ENCODE results near the gene HOXC9. TPM values are rescaled to one million over a fixed set of nuclear protein-coding genes. Genes with fewer than 3 reads are reported as not detected.

HOXC9 gene
- total RNA-seq, 1 donor from 2014 or later, result not detected

DNA sequence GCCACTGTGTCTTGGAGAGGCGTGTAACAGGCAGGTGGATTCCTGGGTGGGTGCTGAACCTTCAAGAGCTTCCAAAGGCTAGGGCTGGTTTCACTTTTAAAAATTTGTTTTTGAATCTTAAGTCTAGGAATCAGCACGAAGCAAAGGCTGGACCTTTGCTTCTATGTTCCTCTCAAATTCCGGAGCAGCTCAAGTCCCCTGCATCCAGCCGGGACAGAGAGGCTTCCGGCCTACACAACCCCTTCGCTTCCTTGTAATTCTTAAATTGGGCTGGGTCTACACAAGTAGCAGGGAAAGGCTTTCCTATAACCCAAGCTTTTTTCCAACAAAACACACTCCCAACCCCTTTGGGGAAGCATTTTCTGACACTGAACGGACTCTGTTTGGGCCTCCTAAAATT lies 37.0 kb upstream of the HOXC9 start:
- no peak for DNase-seq (ENCODE audit: low read depth, low spot score)

DNA sequence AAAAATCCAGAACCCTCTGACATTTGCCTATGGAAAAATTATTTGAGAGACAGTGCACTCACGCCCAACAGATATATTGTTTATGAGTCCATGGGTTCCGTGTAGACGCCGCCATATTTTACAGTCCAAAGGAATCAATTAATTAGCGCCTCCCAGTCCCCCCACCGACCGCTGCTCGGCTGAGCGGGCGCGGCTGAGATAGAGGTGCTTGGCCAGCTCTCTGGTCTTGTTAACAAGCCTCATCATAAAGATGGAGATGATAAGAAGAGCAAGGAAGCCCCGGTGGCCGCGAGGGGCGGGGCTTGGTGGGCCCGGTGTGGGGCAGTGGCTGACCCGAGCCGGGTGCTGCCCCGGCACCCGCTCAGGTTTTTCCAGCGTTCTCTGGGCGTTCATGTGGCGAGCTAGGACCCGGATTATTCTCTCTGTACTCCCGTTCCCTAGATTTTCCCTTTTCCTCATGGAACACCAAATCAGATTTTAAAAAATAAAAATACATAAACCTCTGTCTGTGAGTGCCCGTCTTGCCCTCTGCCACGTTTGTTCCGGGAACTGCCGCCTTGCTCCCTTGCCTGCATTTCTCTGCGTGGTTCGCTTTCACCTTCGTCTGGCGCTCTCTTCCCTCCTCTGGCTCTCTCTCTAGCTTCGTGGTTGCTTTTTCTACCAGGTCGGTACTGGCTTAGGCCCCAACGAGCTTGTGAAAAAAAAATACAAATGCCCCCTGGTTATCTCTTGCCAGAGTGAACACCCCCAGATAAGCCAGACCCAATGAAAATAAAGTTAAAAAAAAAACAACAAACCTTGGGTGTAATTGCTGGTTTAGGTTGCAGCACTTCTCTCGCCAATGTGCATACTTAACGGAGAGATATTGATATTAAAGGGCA lies 36.3 kb upstream of the HOXC9 start:
- no peak for DNase-seq (ENCODE audit: low read depth, low spot score)

- DNase-seq (ENCODE audit: low read depth, low spot score), result no peak
These were observed 35.6 kb upstream of the HOXC9 start for GRCh38 chr12:53964315-53964713.

DNA sequence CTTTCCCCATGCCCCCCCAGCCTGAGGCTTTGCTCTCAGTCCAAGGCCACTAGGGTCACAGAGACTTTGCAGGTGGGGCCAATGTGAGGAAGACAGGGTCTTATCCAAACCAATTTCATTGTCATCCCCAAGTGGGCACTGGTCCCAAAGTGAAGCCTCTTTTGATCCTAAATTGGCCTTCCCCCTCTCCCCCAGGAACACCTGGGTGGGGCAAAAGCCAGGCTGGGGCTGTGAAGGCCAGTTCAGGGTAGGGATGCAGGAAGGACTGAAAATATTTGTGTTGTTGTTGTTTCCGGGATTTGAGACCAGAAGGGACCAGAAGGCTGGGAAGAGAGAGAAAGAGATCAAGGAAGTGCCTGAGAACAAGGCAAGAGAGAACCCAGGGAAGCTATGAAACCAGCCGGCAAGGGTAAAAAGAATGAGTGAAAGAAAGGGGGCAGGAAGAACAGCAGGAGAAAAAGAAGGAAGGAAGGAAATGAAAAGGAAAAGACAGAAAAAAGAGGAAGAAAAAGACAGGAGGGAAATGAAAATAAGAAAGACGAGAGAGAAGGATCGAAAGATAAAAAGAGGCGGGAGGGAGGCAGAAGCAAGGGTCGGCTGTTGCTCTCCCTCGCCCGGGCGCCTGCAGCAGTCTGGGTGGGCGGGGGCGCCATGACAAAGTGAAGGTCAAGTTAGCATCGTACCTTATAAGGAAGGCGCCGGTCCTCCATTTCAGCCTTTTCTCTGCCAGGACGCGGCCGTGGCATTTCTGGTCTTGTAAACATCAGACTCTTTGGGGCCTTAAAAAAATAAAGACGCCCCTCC lies 34.5 kb upstream of the HOXC9 start:
- no peak for DNase-seq (ENCODE audit: low read depth, low spot score)

GRCh38 chr12:53966085-53966384 lies 33.9 kb upstream of the HOXC9 start:
- no peak for DNase-seq (ENCODE audit: low read depth, low spot score)

- DNase-seq (ENCODE audit: low read depth, low spot score), result no peak
These were observed 33.4 kb upstream of the HOXC9 start for GRCh38 chr12:53966385-53967133.

- no peak for DNase-seq (ENCODE audit: low read depth, low spot score)
These were observed 32.5 kb upstream of the HOXC9 start for GRCh38 chr12:53967421-53967925.

GRCh38 chr12:53968214-53969127 lies 31.5 kb upstream of the HOXC9 start:
- no peak for DNase-seq (ENCODE audit: low read depth, low spot score)

GRCh38 chr12:53969588-53970259 lies 30.2 kb upstream of the HOXC9 start:
- DNase-seq (ENCODE audit: low read depth, low spot score), result no peak

DNA sequence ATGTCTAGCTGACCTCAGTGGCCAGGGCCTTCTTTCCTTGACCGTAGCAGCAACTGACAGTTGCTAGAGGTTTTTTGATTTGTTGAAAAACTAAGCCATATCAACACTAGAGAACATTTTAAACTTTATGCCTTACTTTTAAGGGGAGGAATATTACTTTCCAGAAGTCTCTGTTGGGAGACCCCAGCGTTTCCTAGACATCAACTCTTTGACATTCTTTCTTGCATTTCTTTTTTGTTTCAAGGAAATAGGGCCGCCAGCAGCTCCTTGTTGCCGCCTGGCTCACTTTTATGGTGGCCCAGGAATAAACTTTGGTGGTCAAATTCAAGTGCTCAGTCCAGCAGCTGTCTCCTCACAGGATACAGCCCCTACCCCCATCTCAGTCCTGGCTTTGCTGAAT lies 29.5 kb upstream of the HOXC9 start:
- DNase-seq (ENCODE audit: low read depth, low spot score), result no peak

DNA sequence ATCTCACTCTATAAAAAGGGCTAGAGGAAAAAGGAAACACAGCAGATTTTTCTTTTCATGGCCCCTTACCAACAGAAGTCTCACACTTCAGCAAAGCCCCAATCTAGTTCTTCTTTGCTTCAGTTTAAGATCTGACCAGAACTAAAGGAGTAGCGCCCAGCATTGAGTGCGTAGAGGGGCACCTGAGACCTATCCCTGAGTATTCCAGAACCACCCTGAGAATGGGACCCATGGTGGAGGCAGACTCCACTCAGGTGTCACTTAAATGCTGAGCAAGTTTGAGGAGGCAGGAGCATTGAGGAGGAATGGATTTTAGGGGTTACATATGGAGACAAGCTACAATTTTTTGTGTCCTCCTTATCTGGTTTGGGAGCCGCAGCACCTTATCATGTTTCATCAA lies 28.8 kb upstream of the HOXC9 start:
- no peak for DNase-seq (ENCODE audit: low read depth, low spot score)

DNA sequence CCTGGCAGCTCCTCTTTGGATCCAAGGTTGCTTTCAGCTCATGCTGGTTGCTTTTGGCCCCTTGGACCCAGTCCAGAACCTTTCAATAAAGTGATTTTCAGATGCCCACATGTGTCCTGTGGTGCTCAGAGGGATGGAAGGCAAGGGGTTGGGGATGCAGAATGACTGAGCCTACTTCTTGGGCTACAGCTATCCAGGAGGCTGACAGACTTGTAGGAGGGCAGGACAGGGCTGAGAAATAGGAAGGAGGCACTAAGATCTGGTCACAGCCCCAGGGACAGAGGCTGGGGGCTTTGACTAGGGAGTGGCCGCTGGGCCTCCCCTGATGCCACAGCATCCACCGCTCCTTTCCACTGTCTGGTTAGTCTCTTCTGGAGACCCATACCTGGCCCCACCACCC lies 28.3 kb upstream of the HOXC9 start:
- DNase-seq (ENCODE audit: low read depth, low spot score), result no peak

GRCh38 chr12:53972152-53972702 lies 27.7 kb upstream of the HOXC9 start:
- DNase-seq (ENCODE audit: low read depth, low spot score), result no peak

- DNase-seq (ENCODE audit: low read depth, low spot score), result no peak
These were observed 27.2 kb upstream of the HOXC9 start, which contains the start of gene HOXC11 for GRCh38 chr12:53972722-53973235. TSS of gene HOXC11 (plus strand) at chr12:53973126. CDS start at chr12:53973242, 116 bp downstream.

DNA sequence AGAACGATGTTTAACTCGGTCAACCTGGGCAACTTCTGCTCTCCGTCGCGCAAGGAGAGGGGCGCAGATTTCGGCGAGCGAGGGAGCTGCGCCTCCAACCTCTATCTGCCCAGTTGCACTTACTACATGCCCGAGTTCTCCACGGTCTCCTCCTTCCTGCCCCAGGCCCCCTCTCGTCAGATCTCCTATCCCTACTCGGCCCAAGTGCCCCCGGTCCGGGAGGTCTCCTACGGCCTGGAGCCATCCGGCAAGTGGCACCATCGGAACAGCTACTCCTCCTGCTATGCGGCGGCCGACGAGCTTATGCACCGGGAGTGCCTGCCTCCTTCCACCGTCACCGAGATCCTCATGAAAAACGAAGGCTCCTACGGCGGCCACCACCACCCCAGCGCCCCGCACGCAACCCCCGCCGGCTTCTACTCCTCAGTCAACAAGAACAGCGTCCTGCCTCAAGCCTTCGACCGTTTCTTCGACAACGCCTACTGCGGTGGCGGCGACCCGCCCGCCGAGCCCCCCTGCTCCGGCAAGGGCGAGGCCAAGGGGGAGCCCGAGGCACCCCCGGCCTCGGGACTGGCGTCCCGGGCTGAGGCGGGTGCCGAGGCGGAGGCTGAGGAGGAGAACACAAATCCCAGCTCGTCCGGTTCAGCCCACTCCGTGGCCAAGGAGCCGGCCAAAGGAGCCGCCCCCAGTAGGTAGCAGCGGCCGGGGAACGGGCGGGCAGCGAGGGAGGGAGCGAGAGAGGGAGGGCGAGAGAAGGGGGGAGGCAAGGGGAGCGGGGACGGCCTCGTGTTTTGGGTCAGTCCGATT lies 26.5 kb upstream of the HOXC9 start:
- DNase-seq (ENCODE audit: low read depth, low spot score), result no peak

DNA sequence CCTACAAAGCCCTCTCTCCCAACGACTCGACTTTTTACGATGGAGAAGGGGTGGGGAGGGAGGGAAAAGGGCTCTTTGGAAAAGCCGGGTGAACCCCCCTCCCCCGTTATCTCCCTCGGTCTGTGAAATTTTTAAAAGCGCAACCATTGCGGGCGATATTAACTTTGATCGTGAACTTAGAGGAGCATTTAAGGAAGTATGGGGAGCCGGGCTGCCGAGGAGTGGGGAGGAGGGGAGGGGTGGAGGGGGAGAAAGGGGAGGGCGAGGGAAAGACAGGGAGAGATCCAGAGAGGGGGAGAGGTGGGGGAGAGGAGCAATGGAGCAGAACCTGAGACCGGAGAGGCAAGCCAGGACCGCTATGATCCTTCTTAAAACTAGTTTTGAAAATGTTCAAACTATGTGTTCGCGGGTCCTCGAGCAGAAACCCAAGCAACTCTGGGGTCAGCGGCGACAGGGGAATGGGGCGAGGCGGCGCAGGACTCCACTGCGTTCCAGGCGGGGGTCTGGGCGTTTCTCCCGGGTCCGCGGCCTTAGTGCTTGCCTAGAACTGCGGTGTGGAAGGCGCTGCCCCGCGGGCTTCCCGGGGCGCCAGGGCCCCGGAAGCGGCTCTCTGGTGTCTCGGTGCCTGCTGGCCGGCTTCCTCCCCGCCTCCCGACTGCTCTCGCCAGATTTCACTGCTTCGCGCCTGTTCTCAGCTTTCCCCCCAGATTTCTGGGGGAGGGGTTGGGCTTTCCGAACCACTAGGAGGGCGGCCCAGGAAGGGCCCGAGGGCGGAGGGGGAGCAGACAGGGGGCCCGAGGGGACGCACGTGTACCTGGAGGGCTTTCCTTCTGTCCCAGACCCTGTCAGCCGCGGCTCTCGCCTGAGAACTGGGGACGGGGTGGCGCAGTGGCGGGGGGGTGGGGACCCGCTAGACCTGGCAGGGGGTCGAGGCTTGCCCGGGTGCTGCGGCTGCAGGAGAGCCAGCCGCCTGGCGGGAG lies 25.6 kb upstream of the HOXC9 start, which contains the start of gene HOTAIR:
TSS of gene HOTAIR (minus strand) at position 871 of the 980 bp plus-strand sequence.
- DNase-seq (ENCODE audit: low read depth, low spot score), result no peak

GRCh38 chr12:53975064-53975471 lies 24.9 kb upstream of the HOXC9 start:
- DNase-seq (ENCODE audit: low read depth, low spot score), result no peak

All from pulmonary artery endothelial cell (primary cell).